Midbrain (tissue), 1 donor: ENCODE measurements around the gene KCTD16.

Source experiments
- DNase-seq: peaks from one replicate; lab custom pipeline; 2025; lab: John Stamatoyannopoulos, UW

The KCTD16 gene

GRCh38 chr5:144289277-144289676 lies 118.6 kb downstream of the KCTD16 start:
- no peak for DNase-seq

GRCh38 chr5:144292029-144292428 lies 121.4 kb downstream of the KCTD16 start:
- no peak for DNase-seq

GRCh38 chr5:144295284-144295683 lies 124.6 kb downstream of the KCTD16 start:
- DNase-seq, result no peak

- no peak for DNase-seq
Measured at GRCh38 chr5:144297081-144297480, 126.4 kb downstream of the KCTD16 start.

- DNase-seq, result no peak
Measured at GRCh38 chr5:144298658-144299057, 128.0 kb downstream of the KCTD16 start.

GRCh38 chr5:144304688-144305087 lies 134.0 kb downstream of the KCTD16 start:
- no peak for DNase-seq

- DNase-seq, result no peak
Measured at GRCh38 chr5:144307736-144308135, 137.1 kb downstream of the KCTD16 start.

- no peak for DNase-seq
Measured at GRCh38 chr5:144308174-144308573, 137.5 kb downstream of the KCTD16 start.

- no peak for DNase-seq
Measured at GRCh38 chr5:144308906-144309670, 138.4 kb downstream of the KCTD16 start.

- no peak for DNase-seq
Measured at GRCh38 chr5:144310621-144311020, 139.9 kb downstream of the KCTD16 start.

- DNase-seq, result no peak
Measured at GRCh38 chr5:144313147-144313726, 142.6 kb downstream of the KCTD16 start.

- DNase-seq, result no peak
Measured at GRCh38 chr5:144315026-144315425, 144.4 kb downstream of the KCTD16 start.

GRCh38 chr5:144315994-144316634 lies 145.4 kb downstream of the KCTD16 start:
- DNase-seq, result no peak

- no peak for DNase-seq
Measured at GRCh38 chr5:144318011-144318410, 147.3 kb downstream of the KCTD16 start.

GRCh38 chr5:144318460-144318859 lies 147.8 kb downstream of the KCTD16 start:
- DNase-seq, result no peak

GRCh38 chr5:144323181-144323580 lies 152.5 kb downstream of the KCTD16 start:
- DNase-seq, result no peak

GRCh38 chr5:144325532-144325931 lies 154.9 kb downstream of the KCTD16 start:
- DNase-seq, result no peak

GRCh38 chr5:144328494-144328893 lies 157.8 kb downstream of the KCTD16 start:
- no peak for DNase-seq

- no peak for DNase-seq
Measured at GRCh38 chr5:144328980-144329379, 158.3 kb downstream of the KCTD16 start.

GRCh38 chr5:144329681-144330080 lies 159.0 kb downstream of the KCTD16 start:
- DNase-seq, result no peak

- no peak for DNase-seq
Measured at GRCh38 chr5:144331361-144331760, 160.7 kb downstream of the KCTD16 start.

GRCh38 chr5:144332265-144332664 lies 161.6 kb downstream of the KCTD16 start:
- DNase-seq, result no peak

GRCh38 chr5:144333336-144333920 lies 162.8 kb downstream of the KCTD16 start:
- no peak for DNase-seq
